Cardiac muscle cell (in vitro differentiated cells and primary cell): ENCODE results near the gene AGPS. TPM values are rescaled to one million over a fixed set of nuclear protein-coding genes. Genes with fewer than 3 reads are reported as not detected.

Experiments used
- DNase-seq, 2 donors: peaks; one replicate each; pipeline versions ENCODE4 v3.0.0 to v3.0.0-alpha.2; 2010 to 2017; ENCODE audit warnings: low read depth in 1 of 2, low spot score in 1 of 2
- H3K27ac ChIP-seq: fragments of 200-600 bp; sonication (generic); 2 replicates; pipeline ENCODE4 v1.5.1; 2016
- H3K27me3 ChIP-seq: fragments of 200-600 bp; sonication (generic); 2 replicates; pipeline ENCODE4 v1.6.0; 2016; ENCODE audit warnings: control low read depth
- H3K36me3 ChIP-seq: fragments of 200-600 bp; sonication (generic); 2 replicates; pipeline ENCODE4 v1.5.1; 2016; ENCODE audit warnings: control low read depth
- H3K4me1 ChIP-seq: fragments of 200-600 bp; sonication (generic); 2 replicates; pipeline ENCODE4 v1.8.1; 2017; ENCODE audit warnings: low read depth, mild to moderate bottlenecking, mixed run types
- H3K4me3 ChIP-seq: fragments of 200-600 bp; sonication (generic); 2 replicates; pipeline ENCODE4 v1.5.1; 2016; ENCODE audit warnings: mild to moderate bottlenecking
- H3K9me3 ChIP-seq: fragments of 200-600 bp; sonication (generic); 2 replicates; pipeline ENCODE4 v1.5.1; 2017; ENCODE audit warnings: low read depth, mild to moderate bottlenecking, control low read depth
- CTCF ChIP-seq: IDR thresholded peaks from 2 replicates; pipeline ENCODE4 v1.5.1; 2012; ENCODE audit warnings: low read depth, mild to moderate bottlenecking, low read length
- polyA plus RNA-seq: library from polyadenylated mRNA; unstranded; fragments of >200 nt; fragmentation: Nextera tagmentation; extraction: Ambion mirVana; gene quantifications from 2 replicates; pipeline ENCODE4 v1.2.1, GENCODE V29; 2016
- total RNA-seq: library from RNA; depleted of rRNA; stranded (reverse); fragments of >200 nt; gene quantifications from 2 replicates; pipeline ENCODE4 v1.2.3, GENCODE V29; 2016

The AGPS gene
- total and polyA plus RNA-seq, 2 experiments from 2014 or later = 13.6 to 86.3 TPM

DNA sequence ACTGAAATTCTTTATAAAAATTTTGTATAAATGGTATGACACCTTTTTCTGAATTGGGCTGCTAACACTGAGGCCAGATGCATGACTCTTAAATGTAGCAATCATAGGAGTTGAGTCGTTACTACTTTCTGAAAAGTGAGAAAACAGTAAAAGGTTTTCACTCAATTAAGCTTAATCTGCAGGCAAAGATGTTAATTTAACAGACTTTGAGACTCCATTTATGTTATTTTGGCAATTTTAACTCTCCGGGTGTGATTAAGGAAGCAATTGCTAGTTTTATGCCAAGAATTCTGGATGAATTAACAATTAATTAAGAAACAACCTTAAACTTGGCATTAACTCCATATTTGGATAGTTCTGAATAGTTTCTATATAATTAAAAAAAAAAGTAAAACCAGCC lies 104.3 kb downstream of the AGPS start:
- Histone ChIP-seq H3K4me3 (no peak overlapping the region), H3K36me3 (peaks cover 4% of the 10 kb centered on the region), H3K27ac (no peak overlapping the region), H3K4me1 (no peaks in the 10 kb centered on the region), H3K9me3 (no peaks in the 10 kb centered on the region), H3K27me3 (no peaks in the 10 kb centered on the region)
- no peak for DNase-seq
- TF ChIP-seq CTCF = no peak

- no peak for TF ChIP-seq CTCF
Measured at GRCh38 chr2:177501186-177501585, 108.6 kb downstream of the AGPS start.

DNA sequence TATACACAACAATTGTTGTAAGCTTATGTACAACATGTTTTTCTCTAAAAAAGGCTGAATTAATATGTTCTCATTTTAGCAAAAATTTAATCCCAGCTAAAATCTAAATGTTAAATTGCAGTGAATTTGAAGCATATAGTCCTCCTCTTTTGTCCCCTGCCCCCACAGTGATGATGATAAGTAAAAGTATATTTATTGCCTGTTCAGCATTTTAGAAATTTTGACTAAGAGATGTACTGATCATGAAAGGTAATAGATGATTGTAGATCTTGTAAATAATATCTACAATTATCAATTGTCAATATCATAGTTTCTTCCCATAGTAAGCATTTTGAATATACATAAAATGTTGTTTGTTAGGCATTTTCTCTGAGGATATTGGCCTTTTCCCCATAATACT lies 113.9 kb downstream of the AGPS start:
- Histone ChIP-seq H3K27me3 (no peaks in the 10 kb centered on the region), H3K36me3 (peaks cover 5% of the 10 kb centered on the region), H3K4me3 (no peak overlapping the region), H3K4me1 (no peaks in the 10 kb centered on the region), H3K9me3 (no peaks in the 10 kb centered on the region), H3K27ac (no peak overlapping the region)
- TF ChIP-seq CTCF = no peak
- no peak for DNase-seq

More at GRCh38 chr2:177501186-177501585, 108.6 kb downstream of the AGPS start:
- Histone ChIP-seq H3K9me3 (no peaks in the 10 kb centered on the region), H3K36me3 (peaks cover 2% of the 10 kb centered on the region), H3K4me3 (no peak overlapping the region), H3K27ac (no peak overlapping the region), H3K4me1 (no peaks in the 10 kb centered on the region), H3K27me3 (no peaks in the 10 kb centered on the region)
- DNase-seq = no peak

GRCh38 chr2:177506998-177507397 lies 114.4 kb downstream of the AGPS start:
- TF ChIP-seq CTCF = no peak
- no peak for DNase-seq
- peaks cover 5% of the 10 kb centered on the region for H3K36me3 ChIP-seq
- no peaks in the 10 kb centered on the region for H3K9me3 ChIP-seq
- H3K4me1 ChIP-seq = no peaks in the 10 kb centered on the region
- H3K27me3 ChIP-seq = no peaks in the 10 kb centered on the region
- H3K27ac ChIP-seq = no peak overlapping the region
- H3K4me3 ChIP-seq = no peak overlapping the region

DNA sequence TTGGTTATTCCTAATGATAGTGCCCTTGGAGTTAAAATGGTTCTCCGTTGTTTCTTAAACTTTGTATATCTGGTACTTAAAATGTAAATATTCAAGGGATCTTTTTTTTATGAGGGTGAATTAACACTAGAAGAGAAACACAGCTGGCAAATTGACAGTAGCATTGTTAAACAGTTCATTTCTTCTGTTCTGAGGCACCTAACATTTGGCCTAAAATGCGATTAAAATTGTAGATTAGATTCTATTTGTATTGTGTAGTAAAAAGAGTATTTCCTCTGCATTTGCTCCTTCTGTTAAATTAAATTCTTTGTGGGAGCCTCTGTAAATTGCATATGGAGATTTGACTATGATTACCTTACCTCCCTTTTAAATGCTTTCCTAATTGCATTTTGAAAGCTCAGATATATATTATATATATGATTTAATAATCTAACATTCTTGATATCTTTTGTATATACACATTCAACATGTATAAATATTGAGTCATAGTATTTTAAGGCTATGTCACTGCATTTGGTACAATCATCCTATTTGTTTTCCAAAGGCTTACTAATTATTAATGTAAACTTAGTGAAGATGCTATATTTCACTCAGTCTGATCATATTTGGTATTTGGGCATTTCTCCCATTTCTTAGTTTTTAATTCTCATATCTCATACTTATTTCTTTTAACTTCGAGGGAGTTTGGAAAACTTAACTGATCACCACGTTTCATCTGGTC lies 124.4 kb downstream of the AGPS start:
- H3K4me1 ChIP-seq = no peaks in the 10 kb centered on the region
- peaks cover 12% of the 10 kb centered on the region for H3K36me3 ChIP-seq
- no peaks in the 10 kb centered on the region for H3K27me3 ChIP-seq
- no peaks in the 10 kb centered on the region for H3K9me3 ChIP-seq
- no peak for TF ChIP-seq CTCF
- DNase-seq = no peak
- H3K27ac ChIP-seq = no peak overlapping the region
- no peak overlapping the region for H3K4me3 ChIP-seq
